ENCODE results near the gene YAE1. TPM values are rescaled to one million over a fixed set of nuclear protein-coding genes. Genes with fewer than 3 reads are reported as not detected.

YAE1 gene, protein sequence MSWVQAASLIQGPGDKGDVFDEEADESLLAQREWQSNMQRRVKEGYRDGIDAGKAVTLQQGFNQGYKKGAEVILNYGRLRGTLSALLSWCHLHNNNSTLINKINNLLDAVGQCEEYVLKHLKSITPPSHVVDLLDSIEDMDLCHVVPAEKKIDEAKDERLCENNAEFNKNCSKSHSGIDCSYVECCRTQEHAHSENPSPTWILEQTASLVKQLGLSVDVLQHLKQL
- 10 to 100 TPM; 12.4 to 12.8 TPM for total RNA-seq

DNA sequence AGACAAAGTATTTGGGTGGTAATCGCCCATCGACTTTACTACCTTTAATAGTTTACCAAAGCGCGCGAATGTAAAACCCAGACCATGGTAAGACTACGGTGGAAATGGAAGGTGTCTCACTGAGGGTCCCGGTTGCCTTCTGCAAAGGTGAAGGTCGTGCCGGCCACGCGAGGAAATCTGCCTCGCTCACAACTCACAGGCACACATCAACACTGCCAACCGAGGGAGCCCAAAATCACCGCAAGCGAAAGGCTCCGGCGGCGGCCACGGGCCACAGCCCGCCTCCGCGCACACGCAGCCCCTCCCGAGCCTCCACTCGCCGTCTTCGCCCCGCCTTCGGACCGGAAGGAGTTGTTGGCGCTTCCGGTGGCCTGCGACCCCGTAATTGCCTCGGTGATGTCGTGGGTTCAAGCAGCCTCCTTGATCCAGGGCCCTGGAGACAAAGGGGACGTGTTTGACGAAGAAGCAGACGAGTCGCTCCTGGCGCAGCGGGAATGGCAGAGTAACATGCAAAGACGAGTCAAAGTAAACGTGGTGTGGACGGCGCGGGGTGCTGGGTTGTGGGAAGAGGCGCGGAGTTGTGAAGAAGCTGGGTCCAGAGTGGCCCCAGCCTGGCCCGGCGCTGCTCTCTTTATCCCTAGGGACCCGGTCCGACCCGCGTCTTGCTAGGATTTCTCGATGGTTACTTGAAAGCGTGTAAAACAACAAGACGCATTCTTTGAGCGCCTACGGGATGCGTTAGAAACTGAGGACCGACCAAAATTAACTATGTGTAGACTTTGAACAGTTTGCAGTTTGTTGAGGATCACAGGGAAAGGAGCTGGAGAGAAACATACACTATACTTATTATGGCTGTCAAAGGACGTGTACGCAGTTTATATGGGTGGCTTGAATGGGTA, at the start of gene YAE1:
TSS of gene YAE1 (plus strand) at position 382 of the 899 bp plus-strand sequence. CDS start at position 397, 15 bp downstream.
- peak within 1 kb of the TSS; percentile 98 for H3K27ac Mint-ChIP-seq

DNA sequence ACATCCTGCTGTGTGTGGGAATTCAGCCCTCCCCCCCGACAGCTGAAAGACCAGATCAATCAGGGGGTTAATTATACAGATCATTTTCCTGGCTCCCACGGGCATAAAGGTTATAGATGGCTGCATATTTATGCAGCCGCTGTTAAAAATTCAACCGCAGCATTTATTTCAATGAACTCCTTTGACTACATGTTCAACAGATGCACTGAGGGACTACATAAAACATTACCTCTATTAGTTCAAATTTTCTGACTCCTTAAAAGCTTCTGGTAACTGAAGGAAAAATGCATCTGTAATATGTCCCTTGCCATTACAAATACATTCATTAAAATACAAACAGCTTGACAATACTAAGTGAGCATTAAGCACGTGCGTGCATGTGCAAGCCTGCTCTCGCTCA, 49.7 kb upstream of the YAE1 start:
- Mint-ChIP-seq H3K36me3 (ENCODE audit: insufficient read depth in 2 of 2) (no peaks in the 10 kb centered on the region), H3K27me3 (ENCODE audit: low read depth) (no peaks in the 10 kb centered on the region), H3K4me3 (no peak overlapping the region), H3K27ac (no peak overlapping the region), H3K9me3 (no peaks in the 10 kb centered on the region), H3K4me1 (ENCODE audit: low read depth) (peaks cover 6% of the 10 kb centered on the region)
- no peak for DNase-seq
- ATAC-seq (replicated peaks in 1 of 2): no peak

More for the DNA sequence above, at the start of gene YAE1:
- H3K4me1 Mint-ChIP-seq (ENCODE audit: low read depth): peaks cover 29% of the 10 kb centered on the region
- ATAC-seq (replicated peaks in 1 of 2) (peak; percentile 97 to 98), DNase-seq (peak; percentile 89 to 90)
- H3K9me3 Mint-ChIP-seq: no peaks in the 10 kb centered on the region
- peaks cover 2% of the 10 kb centered on the region in 2 donors for H3K36me3 Mint-ChIP-seq (ENCODE audit: insufficient read depth in 2 of 2)
- no peaks in the 10 kb centered on the region for H3K27me3 Mint-ChIP-seq (ENCODE audit: low read depth)
- H3K4me3 Mint-ChIP-seq: peak within 1 kb of the TSS; percentile 94 to 96

DNA sequence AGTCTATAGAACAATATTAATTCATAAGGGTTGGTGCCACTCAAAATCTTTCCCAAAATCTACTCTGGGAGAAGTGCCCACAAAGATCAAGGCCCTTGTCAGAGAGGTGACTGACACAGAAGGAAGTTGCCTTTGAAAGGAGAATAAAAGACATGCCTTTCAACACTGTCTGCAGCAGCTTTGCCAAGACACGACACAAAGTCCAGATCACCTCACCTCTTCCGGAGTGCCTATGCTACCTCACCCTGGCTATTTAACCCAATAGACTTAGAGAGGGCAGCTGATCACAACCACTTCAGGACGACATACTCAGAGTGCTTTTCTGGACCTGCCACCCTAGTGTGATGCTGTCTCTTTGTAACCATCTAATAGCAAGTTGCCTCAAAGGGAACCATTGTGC, 49.0 kb upstream of the YAE1 start:
- Mint-ChIP-seq H3K27me3 (ENCODE audit: low read depth) (no peaks in the 10 kb centered on the region), H3K27ac (no peak overlapping the region)
- no peak for ATAC-seq (replicated peaks in 1 of 2)

DNA sequence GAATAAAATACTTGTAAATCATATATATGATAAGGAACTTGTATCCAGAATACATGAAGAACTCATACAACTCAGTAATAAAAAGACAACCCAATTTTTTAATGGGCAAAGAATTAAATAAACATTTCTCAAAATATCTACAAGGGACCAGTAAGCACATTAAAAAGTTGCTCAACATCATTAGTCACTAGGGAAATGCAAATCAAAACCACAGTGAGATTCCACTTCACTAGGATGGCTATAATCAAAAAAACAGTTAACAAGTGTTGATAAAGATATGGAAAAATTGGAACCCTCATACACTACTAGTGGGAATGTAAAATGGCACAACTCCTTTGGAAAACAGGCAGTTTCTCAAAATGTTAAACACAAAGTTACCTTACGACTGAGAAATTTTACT, 40.3 kb upstream of the YAE1 start:
- H3K27ac Mint-ChIP-seq: no peak overlapping the region
- no peaks in the 10 kb centered on the region for H3K4me1 Mint-ChIP-seq (ENCODE audit: low read depth)
- ATAC-seq (replicated peaks in 1 of 2) (no peak), DNase-seq (no peak)
- H3K9me3 Mint-ChIP-seq: no peaks in the 10 kb centered on the region
- H3K36me3 Mint-ChIP-seq (ENCODE audit: insufficient read depth in 2 of 2): no peaks in the 10 kb centered on the region
- H3K27me3 Mint-ChIP-seq (ENCODE audit: low read depth): peaks cover 7% of the 10 kb centered on the region
- no peak overlapping the region for H3K4me3 Mint-ChIP-seq

More for the DNA sequence above, 49.0 kb upstream of the YAE1 start:
- no peaks in the 10 kb centered on the region for H3K36me3 Mint-ChIP-seq (ENCODE audit: insufficient read depth in 2 of 2)
- no peaks in the 10 kb centered on the region for H3K4me1 Mint-ChIP-seq (ENCODE audit: low read depth)
- no peak for DNase-seq
- no peak overlapping the region for H3K4me3 Mint-ChIP-seq
- no peaks in the 10 kb centered on the region for H3K9me3 Mint-ChIP-seq

DNA sequence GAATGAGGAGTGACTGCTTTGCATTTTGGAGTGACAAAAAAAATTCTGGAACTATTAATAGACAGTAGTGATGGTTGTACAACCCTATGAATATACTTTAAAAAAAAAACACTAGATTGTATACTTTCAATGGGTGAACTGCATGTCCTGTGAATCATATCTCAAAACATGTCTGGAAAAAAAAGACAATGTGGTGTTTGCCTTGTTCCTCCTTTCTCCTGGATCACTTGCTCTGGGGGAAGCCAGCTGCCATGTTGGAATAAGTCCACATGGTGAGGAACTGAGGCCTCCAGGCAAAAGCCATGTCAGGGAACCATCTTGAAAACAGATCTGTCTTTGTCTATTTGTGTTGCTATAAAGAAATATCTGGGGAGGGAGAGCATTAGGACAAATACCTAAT, 39.5 kb upstream of the YAE1 start:
- no peak overlapping the region for H3K4me3 Mint-ChIP-seq
- ATAC-seq (replicated peaks in 1 of 2): no peak
- no peaks in the 10 kb centered on the region for H3K4me1 Mint-ChIP-seq (ENCODE audit: low read depth)
- H3K27ac Mint-ChIP-seq: no peak overlapping the region
- no peak for DNase-seq
- H3K36me3 Mint-ChIP-seq (ENCODE audit: insufficient read depth in 2 of 2): no peaks in the 10 kb centered on the region
- peaks cover 7% of the 10 kb centered on the region for H3K27me3 Mint-ChIP-seq (ENCODE audit: low read depth)
- H3K9me3 Mint-ChIP-seq: no peaks in the 10 kb centered on the region

DNA sequence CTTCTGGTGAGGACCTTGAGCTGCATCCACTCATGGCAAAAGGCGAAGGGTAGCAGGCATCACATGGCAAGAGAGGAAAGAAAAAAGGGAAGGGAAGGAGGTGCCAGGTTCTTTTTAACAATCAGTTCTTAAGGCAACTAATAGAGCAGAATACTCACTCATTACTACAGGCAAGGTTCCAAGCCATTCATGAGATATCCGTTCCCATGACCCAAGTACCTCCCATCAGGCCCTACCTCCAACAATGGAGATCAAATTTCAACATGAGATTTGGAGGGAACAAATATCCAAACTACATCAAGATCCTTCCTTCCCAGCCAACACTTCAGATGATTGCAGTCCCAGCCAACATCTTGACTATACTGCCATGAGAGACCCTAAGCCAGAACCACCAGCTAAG, 38.9 kb upstream of the YAE1 start:
- Mint-ChIP-seq H3K36me3 (ENCODE audit: insufficient read depth in 2 of 2) (no peaks in the 10 kb centered on the region), H3K27ac (no peak overlapping the region), H3K9me3 (no peaks in the 10 kb centered on the region), H3K27me3 (ENCODE audit: low read depth) (peaks cover 7% of the 10 kb centered on the region), H3K4me1 (ENCODE audit: low read depth) (no peaks in the 10 kb centered on the region), H3K4me3 (no peak overlapping the region)
- no peak for DNase-seq
- ATAC-seq (replicated peaks in 1 of 2): no peak

DNA sequence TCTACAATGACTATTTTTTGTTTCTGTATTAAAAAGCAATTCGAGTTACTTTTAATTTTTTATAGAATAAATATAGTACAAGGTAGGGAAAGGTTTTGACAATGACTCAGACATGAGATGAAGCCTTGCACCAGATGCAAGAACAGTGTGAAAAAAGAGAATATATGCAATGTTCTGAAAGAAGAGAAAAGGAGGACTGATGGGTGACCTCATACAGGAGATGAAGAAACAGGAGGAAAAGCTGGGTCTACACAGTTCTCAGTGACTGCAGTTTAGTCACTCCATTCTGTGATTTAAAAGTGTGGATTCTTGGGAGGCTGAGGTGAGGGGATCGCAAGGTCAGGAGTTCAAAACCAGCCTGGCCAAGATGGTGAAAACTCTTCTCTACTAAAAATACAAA, 38.3 kb upstream of the YAE1 start:
- DNase-seq (no peak), ATAC-seq (replicated peaks in 1 of 2) (no peak)
- Mint-ChIP-seq H3K27me3 (ENCODE audit: low read depth) (peaks cover 7% of the 10 kb centered on the region), H3K9me3 (no peaks in the 10 kb centered on the region), H3K4me3 (no peak overlapping the region), H3K4me1 (ENCODE audit: low read depth) (no peaks in the 10 kb centered on the region), H3K27ac (no peak overlapping the region), H3K36me3 (ENCODE audit: insufficient read depth in 2 of 2) (no peaks in the 10 kb centered on the region)

DNA sequence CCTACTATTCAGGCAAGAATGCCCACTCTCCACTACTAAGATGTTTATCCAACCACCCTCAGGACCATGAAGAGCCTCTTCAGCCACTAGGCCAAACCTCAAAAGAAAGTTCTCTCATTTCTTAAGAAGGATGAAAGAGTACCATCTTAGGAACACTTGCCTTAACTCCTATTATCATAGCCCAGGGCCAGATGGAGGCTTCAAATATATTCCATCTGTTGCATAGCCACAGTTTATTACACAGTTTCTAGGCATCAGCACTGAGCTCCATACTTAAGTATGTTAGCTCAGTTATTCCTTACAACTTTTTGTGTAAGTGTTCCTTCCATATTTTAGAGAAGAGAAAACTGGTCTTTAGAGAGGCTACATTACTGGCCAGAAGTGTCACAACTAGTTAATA, 37.4 kb upstream of the YAE1 start:
- no peak overlapping the region for H3K27ac Mint-ChIP-seq
- ATAC-seq (replicated peaks in 1 of 2): no peak
- no peak for DNase-seq
- H3K27me3 Mint-ChIP-seq (ENCODE audit: low read depth): peaks cover 7% of the 10 kb centered on the region
- no peaks in the 10 kb centered on the region for H3K4me1 Mint-ChIP-seq (ENCODE audit: low read depth)
- no peak overlapping the region for H3K4me3 Mint-ChIP-seq
- no peaks in the 10 kb centered on the region for H3K9me3 Mint-ChIP-seq
- H3K36me3 Mint-ChIP-seq (ENCODE audit: insufficient read depth in 2 of 2): no peaks in the 10 kb centered on the region

DNA sequence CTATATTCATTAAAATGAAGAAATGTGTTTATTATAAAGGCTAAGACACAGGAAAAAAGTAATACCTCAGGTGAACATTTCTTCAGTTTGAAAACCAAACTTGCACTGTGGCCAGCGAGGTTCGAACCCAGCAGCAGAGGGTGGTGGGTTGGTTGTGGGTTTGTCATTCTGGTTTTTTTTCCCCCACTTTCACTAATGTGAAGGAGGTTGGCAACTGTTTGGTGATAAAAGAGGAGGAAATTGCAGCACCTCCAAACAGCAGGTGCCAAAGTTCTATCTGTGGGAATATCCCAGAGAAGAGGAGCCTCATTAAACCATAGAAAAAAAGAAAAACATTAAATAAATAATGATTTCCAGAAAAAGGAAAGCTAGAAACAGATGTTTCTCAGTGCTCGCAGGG, 36.6 kb upstream of the YAE1 start:
- H3K36me3 Mint-ChIP-seq (ENCODE audit: insufficient read depth in 2 of 2): no peaks in the 10 kb centered on the region
- no peak for ATAC-seq (replicated peaks in 1 of 2)

DNA sequence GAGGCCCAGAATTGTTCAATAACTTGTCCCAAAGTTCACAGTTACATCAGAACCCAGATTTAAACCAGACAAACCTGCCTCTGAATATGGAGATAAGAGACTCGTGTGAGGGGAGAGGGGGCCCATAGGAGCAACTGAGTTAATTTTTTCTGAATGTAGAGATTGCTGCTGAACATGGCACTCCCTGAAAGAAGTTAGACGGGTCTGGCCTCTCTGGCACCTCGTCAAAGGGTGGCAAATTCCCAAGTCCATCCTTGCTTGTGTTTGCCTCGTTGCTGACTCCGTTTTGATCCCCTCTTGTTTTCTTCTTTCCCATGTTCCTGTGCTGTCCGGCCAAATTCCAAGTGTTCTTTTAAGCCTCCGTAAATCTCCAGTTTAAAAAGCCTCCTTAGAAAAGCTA, 35.2 kb upstream of the YAE1 start:
- Mint-ChIP-seq H3K36me3 (ENCODE audit: insufficient read depth in 2 of 2) (no peaks in the 10 kb centered on the region), H3K27ac (no peak overlapping the region), H3K4me1 (ENCODE audit: low read depth) (no peaks in the 10 kb centered on the region), H3K9me3 (no peaks in the 10 kb centered on the region), H3K4me3 (no peak overlapping the region), H3K27me3 (ENCODE audit: low read depth) (peaks cover 1% of the 10 kb centered on the region)
- DNase-seq (no peak), ATAC-seq (replicated peaks in 1 of 2) (no peak)

More for the DNA sequence above, 36.6 kb upstream of the YAE1 start:
- Mint-ChIP-seq H3K27ac (no peak overlapping the region), H3K9me3 (no peaks in the 10 kb centered on the region), H3K4me1 (ENCODE audit: low read depth) (no peaks in the 10 kb centered on the region), H3K27me3 (ENCODE audit: low read depth) (peaks cover 7% of the 10 kb centered on the region), H3K4me3 (no peak overlapping the region)
- DNase-seq: no peak

DNA sequence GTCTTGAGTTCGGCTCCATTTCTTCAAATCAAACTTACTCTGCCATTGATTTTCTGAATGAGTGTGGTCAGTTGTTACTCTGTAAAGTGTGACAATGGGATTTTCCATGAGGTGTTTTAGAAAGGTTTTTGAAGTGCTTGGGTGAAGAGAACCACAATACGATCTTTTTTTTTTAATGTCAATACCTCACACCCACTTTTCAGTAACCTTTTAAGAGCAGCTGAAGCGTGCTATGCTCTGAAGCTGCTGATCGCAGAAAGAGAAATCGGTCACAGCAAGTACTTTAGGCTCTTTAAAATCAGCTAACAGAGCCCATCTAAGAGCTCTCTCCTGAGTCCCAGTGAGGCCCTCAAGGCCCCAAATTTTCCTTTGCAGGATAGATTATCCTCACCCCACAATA, 34.4 kb upstream of the YAE1 start:
- Mint-ChIP-seq H3K9me3 (no peaks in the 10 kb centered on the region), H3K4me1 (ENCODE audit: low read depth) (no peaks in the 10 kb centered on the region), H3K36me3 (ENCODE audit: insufficient read depth in 2 of 2) (no peaks in the 10 kb centered on the region), H3K4me3 (no peak overlapping the region), H3K27me3 (ENCODE audit: low read depth) (peaks cover 6% of the 10 kb centered on the region), H3K27ac (no peak overlapping the region)
- DNase-seq: no peak
- ATAC-seq (replicated peaks in 1 of 2): no peak

DNA sequence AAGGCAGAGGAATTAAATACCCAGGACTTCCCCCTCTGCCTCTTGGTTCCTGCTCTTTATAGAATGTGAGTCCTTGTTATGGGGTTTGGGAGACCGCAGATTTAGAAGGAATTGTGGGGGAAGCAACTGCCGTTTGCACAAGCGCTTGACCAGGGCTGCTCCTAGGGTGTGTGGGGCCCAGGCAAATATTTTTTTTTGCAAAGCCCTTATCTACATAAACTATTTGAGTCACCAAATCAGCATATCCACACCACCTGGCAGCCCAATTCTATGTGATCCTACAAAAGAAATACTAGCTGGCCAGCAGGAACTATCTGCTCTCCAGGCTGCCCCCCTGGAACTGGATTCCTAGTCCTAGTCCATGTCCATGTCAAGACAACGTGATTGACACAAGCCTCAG, 33.4 kb upstream of the YAE1 start:
- Mint-ChIP-seq H3K4me1 (ENCODE audit: low read depth) (no peaks in the 10 kb centered on the region), H3K4me3 (no peak overlapping the region), H3K27ac (no peak overlapping the region), H3K36me3 (ENCODE audit: insufficient read depth in 2 of 2) (no peaks in the 10 kb centered on the region), H3K9me3 (no peaks in the 10 kb centered on the region), H3K27me3 (ENCODE audit: low read depth) (peaks cover 6% of the 10 kb centered on the region)
- ATAC-seq (replicated peaks in 1 of 2): no peak
- no peak for DNase-seq

DNA sequence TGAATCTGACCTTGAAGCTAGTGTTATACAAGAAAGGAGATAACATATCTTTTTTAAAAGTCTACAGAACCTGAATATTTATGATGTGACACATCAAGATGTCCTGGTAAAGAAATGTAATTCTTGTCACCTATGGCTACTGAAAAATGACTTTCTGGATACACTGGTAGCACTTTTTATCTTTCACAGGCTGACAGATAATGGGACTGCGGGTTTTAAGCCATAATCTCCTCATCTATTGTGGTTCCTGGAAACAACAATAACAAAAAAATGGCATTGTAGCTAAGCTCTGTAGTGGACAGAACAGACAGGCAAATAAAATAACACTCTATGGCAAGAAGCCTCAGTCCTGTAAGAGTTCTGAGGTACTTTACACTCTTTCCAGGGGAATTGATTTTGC, 31.6 kb upstream of the YAE1 start:
- Mint-ChIP-seq H3K9me3 (no peaks in the 10 kb centered on the region), H3K4me3 (no peak overlapping the region), H3K27ac (no peak overlapping the region), H3K36me3 (ENCODE audit: insufficient read depth in 2 of 2) (no peaks in the 10 kb centered on the region), H3K4me1 (ENCODE audit: low read depth) (no peaks in the 10 kb centered on the region), H3K27me3 (ENCODE audit: low read depth) (peaks cover 6% of the 10 kb centered on the region)
- DNase-seq: no peak
- no peak for ATAC-seq (replicated peaks in 1 of 2)

Measured in activated T-cell treated with anti-CD3 and anti-CD28 coated beads, Interleukin-2, amount 50 U/mL, for 72 hours (primary cell).